Parathyroid adenoma (tissue), 2 donors: ENCODE data around the gene ZXDC.

Experiments
- H2AFZ ChIP-seq: fragments of 300-600 bp; sonication (generic); one replicate; pipeline ENCODE4 v1.7.0; 2017; ENCODE audit warnings: antibody characterized with exemption, mild to moderate bottlenecking
- H3K27ac ChIP-seq: fragments of 300-600 bp; sonication (generic); one replicate; pipeline ENCODE4 v1.7.0; 2017
- H3K27me3 ChIP-seq: fragments of 300-600 bp; sonication (generic); one replicate; pipeline ENCODE4 v1.7.0; 2017; ENCODE audit warnings: low read length; ENCODE audit not compliant: control insufficient read depth, insufficient read depth
- H3K36me3 ChIP-seq: fragments of 300-600 bp; sonication (generic); one replicate; pipeline ENCODE4 v1.7.0; 2017; ENCODE audit warnings: low read length; ENCODE audit not compliant: control insufficient read depth, insufficient read depth
- H3K4me1 ChIP-seq: fragments of 300-600 bp; sonication (generic); one replicate; pipeline ENCODE4 v1.7.0; 2017; ENCODE audit warnings: control low read depth
- H3K4me2 ChIP-seq: fragments of 300-600 bp; sonication (generic); one replicate; pipeline ENCODE4 v1.7.0; 2017; ENCODE audit warnings: low read length
- H3K4me3 ChIP-seq: fragments of 300-600 bp; sonication (generic); one replicate; pipeline ENCODE4 v1.7.0; 2017; ENCODE audit warnings: low read depth, low read length
- H3K79me2 ChIP-seq: fragments of 300-600 bp; sonication (generic); one replicate; pipeline ENCODE4 v1.7.0; 2017; ENCODE audit warnings: control low read depth
- H3K9ac ChIP-seq: fragments of 300-600 bp; sonication (generic); one replicate; pipeline ENCODE4 v1.7.0; 2017; ENCODE audit warnings: mild to moderate bottlenecking
- H3K9me3 ChIP-seq: fragments of 300-600 bp; sonication (generic); one replicate; pipeline ENCODE4 v1.7.0; 2017; ENCODE audit warnings: low read length; ENCODE audit not compliant: control insufficient read depth
- TF ChIP-seq, protein P1 (sequence below): fragments of 300-600 bp; sonication (generic); IDR thresholded peaks from one replicate; pipeline ENCODE4 v1.7.0; 2017; ENCODE audit warnings: antibody characterized with exemption, mild to moderate bottlenecking
- donor health status: primary hyperparathyroidism.

Gene ZXDC

DNA sequence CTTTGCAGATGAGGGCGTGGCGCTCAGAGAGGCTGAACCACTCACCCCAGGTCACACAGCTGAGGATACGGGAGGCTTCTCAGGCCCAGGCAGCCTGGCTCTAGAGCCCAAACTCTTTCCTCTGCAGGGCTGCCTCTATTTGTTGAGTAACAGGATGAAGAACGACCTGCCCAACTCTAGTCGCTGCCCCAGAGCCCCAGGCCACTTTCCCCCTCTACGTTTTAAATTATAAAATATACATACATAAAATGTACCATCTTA, 19.2 kb upstream of the ZXDC start:
- TF ChIP-seq, protein P1, sequence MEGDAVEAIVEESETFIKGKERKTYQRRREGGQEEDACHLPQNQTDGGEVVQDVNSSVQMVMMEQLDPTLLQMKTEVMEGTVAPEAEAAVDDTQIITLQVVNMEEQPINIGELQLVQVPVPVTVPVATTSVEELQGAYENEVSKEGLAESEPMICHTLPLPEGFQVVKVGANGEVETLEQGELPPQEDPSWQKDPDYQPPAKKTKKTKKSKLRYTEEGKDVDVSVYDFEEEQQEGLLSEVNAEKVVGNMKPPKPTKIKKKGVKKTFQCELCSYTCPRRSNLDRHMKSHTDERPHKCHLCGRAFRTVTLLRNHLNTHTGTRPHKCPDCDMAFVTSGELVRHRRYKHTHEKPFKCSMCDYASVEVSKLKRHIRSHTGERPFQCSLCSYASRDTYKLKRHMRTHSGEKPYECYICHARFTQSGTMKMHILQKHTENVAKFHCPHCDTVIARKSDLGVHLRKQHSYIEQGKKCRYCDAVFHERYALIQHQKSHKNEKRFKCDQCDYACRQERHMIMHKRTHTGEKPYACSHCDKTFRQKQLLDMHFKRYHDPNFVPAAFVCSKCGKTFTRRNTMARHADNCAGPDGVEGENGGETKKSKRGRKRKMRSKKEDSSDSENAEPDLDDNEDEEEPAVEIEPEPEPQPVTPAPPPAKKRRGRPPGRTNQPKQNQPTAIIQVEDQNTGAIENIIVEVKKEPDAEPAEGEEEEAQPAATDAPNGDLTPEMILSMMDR: no peak
- no peaks in the 10 kb centered on the region for H3K9me3 ChIP-seq
- no peaks in the 10 kb centered on the region for H3K36me3 ChIP-seq
- H3K27me3 ChIP-seq: no peaks in the 10 kb centered on the region
- no peak overlapping the region for H2AFZ ChIP-seq
- H3K4me3 ChIP-seq: no peak overlapping the region
- no peak overlapping the region for H3K9ac ChIP-seq
- no peak overlapping the region for H3K27ac ChIP-seq
- H3K4me2 ChIP-seq: no peak overlapping the region
- H3K79me2 ChIP-seq: no peaks in the 10 kb centered on the region
- no peaks in the 10 kb centered on the region for H3K4me1 ChIP-seq

DNA sequence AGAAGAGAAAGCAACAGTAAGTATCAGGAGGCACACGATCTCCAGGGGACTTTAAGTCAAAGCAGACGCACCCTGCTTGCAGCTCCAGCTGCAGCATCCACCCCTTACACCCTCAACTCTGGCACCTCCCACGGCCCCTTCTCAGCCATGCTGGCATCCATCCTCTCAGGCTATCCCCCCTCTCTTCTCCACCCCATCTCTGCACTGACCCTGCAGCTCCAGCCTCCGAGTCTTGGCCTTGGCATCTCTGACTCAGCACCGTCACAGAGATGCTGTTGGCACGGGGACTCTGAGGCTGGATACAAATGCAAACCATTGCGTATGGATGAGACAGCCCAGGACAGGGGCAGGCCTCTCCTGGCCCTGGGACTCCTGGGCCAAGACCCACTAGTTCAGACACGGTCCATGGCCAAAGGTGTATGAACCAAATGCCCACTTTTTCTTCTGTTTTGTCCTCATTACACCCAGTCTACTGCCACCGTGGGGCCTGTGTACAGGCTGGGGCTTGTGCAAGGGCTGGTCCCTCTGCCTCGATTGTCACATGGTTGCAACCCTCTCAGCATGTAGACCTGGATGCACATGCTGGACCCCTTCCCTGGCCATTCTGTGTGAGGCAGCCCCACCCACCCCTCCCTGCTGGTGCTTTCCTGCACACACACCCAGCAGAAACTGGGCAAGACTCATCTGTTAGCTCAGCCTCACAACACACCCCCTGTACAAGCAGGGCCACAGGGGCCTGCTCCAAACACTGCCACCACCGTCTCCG, 18.7 kb upstream of the ZXDC start:
- Histone ChIP-seq H3K4me3 (no peak overlapping the region), H3K4me2 (no peak overlapping the region), H3K36me3 (no peaks in the 10 kb centered on the region), H2AFZ (no peak overlapping the region), H3K9me3 (no peaks in the 10 kb centered on the region), H3K4me1 (no peaks in the 10 kb centered on the region), H3K27me3 (no peaks in the 10 kb centered on the region), H3K9ac (no peak overlapping the region), H3K27ac (no peak overlapping the region), H3K79me2 (no peaks in the 10 kb centered on the region)
- TF ChIP-seq, protein P1: no peak

DNA sequence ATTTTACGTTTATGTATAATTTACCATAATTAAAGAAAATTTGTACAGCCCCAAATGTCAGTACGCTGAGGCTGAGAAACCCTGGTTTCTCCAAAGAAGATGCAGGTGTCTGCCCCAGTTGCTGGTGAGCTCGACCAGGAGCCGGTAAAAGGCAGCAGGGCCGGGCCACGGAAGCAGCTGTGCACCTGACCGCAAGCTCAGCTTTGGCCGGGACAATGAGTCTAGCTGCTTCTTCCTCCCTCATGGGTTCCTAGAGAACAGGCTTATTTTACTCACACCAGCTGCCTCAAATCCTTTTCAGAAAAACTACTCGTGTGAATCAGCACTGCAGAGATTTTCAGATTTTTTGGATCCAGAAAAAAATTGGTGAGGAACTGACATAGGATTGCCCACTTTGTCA, 18.0 kb upstream of the ZXDC start:
- TF ChIP-seq, protein P1: no peak
- no peak overlapping the region for H2AFZ ChIP-seq
- no peak overlapping the region for H3K27ac ChIP-seq
- no peaks in the 10 kb centered on the region for H3K4me1 ChIP-seq
- no peaks in the 10 kb centered on the region for H3K9me3 ChIP-seq
- no peak overlapping the region for H3K9ac ChIP-seq
- no peaks in the 10 kb centered on the region for H3K36me3 ChIP-seq
- H3K4me3 ChIP-seq: no peak overlapping the region
- H3K4me2 ChIP-seq: no peak overlapping the region
- H3K79me2 ChIP-seq: no peaks in the 10 kb centered on the region
- H3K27me3 ChIP-seq: no peaks in the 10 kb centered on the region

DNA sequence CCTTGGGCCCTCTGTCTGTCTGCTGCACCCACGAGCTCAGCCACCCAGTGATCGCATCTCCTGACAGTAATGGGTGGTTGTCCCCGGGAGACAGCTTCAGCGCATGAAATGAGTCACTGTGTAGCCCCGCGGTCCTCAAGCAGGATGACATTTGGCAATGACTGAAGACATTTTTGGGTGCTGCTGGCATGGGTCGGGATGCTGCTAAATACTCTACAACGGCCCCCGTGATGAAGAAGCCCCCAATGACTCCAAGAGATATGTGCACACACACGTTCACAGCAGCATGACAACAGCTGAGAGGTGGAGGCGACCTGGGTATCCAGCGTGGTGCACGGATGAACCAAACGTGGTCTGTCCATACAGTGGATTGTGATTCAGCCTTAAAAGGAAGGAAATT, 17.4 kb upstream of the ZXDC start:
- TF ChIP-seq, protein P1: no peak
- Histone ChIP-seq H3K9me3 (no peaks in the 10 kb centered on the region), H3K36me3 (no peaks in the 10 kb centered on the region), H3K4me3 (no peak overlapping the region), H3K4me1 (no peaks in the 10 kb centered on the region), H3K4me2 (no peak overlapping the region), H2AFZ (no peak overlapping the region), H3K79me2 (no peaks in the 10 kb centered on the region), H3K9ac (no peak overlapping the region), H3K27me3 (no peaks in the 10 kb centered on the region), H3K27ac (no peak overlapping the region)
